HCT116 (cell line): ENCODE measurements around the gene FSIP1. TPM values are rescaled to one million over a fixed set of nuclear protein-coding genes. Genes with fewer than 3 reads are reported as not detected.

Experiments used
- ATAC-seq: fragments of 200-7000 bp; cut with Tn5 transposase; 2 replicates; pipeline ENCODE4 v1.9.1; 2020; ENCODE audit warnings: mild to moderate bottlenecking, moderate library complexity
- BruUV-seq: library from RNA; stranded (reverse); fragments of 400-500 nt; replicated peaks from 2 replicates; lab custom pipeline; 2021; lab: Mats Ljungman, UMichigan
- CTCF ChIA-PET: fragments of 300-600 bp; sonication (Branson Sonifier 250); formaldehyde crosslinking; loops from one replicate; lab custom pipeline; 2021; ENCODE audit warnings: antibody characterized with exemption; lab: Charles Lee
- POLR2A ChIA-PET: fragments of 300-600, 350-600 bp; sonication (Branson Sonifier 250); formaldehyde crosslinking; loops from one replicate; lab custom pipeline; 2021; ENCODE audit warnings: antibody characterized with exemption; lab: Charles Lee
- RAD21 ChIA-PET, 2 experiments: fragments of 300-600 bp; sonication (Branson Sonifier 250); formaldehyde crosslinking; loops; one replicate each; lab custom pipeline; 2023; ENCODE audit warnings: low total read pairs in 2 of 2; ENCODE audit not compliant: uncharacterized antibody in 2 of 2, unreplicated experiment in 2 of 2, low non-redundant PET in 1 of 2; lab: Charles Lee
- DNase-seq: peaks from one replicate; pipeline ENCODE4 v3.0.0-alpha.2; 2010; ENCODE audit warnings: low read depth, low spot score
- H2AFZ ChIP-seq: fragments of 200-600 bp; shearing (Covaris generic), sonication (generic); 2 replicates; pipeline ENCODE4 v1.6.1; 2017; ENCODE audit warnings: low read depth, mixed run types, mixed read lengths, antibody characterized with exemption, low read length; ENCODE audit not compliant: poor library complexity, severe bottlenecking
- H3K27ac ChIP-seq: 2 replicates; pipeline ENCODE4 v1.5.1; 2012; ENCODE audit warnings: low read depth, low read length
- H3K27me3 ChIP-seq: fragments of 200-600 bp; sonication (generic); 2 replicates; pipeline ENCODE4 v1.6.1; 2016; ENCODE audit warnings: mixed run types, low read length, mixed read lengths; ENCODE audit not compliant: insufficient read depth
- H3K36me3 ChIP-seq, 2 experiments: fragments of 200-500 bp in 1 of 2; fragments of 200-600 bp in 1 of 2; sonication (Bioruptor generic) in 1 of 2; sonication (generic) in 1 of 2; 2 replicates each; pipeline versions ENCODE4 v1.5.1 to v1.6.1; 2014 to 2016; ENCODE audit warnings: low read length in 2 of 2, inconsistent platforms in 1 of 2, mixed read lengths in 1 of 2, mixed run types in 1 of 2; ENCODE audit not compliant: insufficient read depth in 2 of 2, control insufficient read depth in 1 of 2
- H3K4me1 ChIP-seq, 2 experiments: fragments of 200-600 bp in 1 of 2; sonication (generic) in 1 of 2; 2 replicates each; pipeline versions ENCODE4 v1.5.1 to v1.6.1; 2012 to 2017; ENCODE audit warnings: low read length in 2 of 2, inconsistent platforms in 1 of 2, mild to moderate bottlenecking in 1 of 2, mixed read lengths in 1 of 2, mixed run types in 1 of 2, moderate library complexity in 1 of 2; ENCODE audit not compliant: insufficient read depth in 2 of 2, control insufficient read depth in 1 of 2
- H3K4me2 ChIP-seq: fragments of 200-600 bp; sonication (generic); 2 replicates; pipeline ENCODE4 v1.6.1; 2017; ENCODE audit warnings: mixed run types, low read length, mixed read lengths
- H3K4me3 ChIP-seq, 2 experiments: fragments of 200-600 bp in 1 of 2; sonication (generic) in 1 of 2; replicated peaks in 1 of 2; 2 replicates each; pipeline ENCODE4 v1.5.1; 2011 to 2016; ENCODE audit warnings: low read length in 2 of 2, control low read depth in 1 of 2, low read depth in 1 of 2, mild to moderate bottlenecking in 1 of 2, mixed read lengths in 1 of 2, mixed run types in 1 of 2
- H3K79me2 ChIP-seq: fragments of 200-600 bp; sonication (generic); 2 replicates; pipeline ENCODE4 v1.6.1; 2017; ENCODE audit warnings: mild to moderate bottlenecking, mixed run types, low read length, moderate library complexity, mixed read lengths; ENCODE audit not compliant: insufficient read depth
- H3K9ac ChIP-seq: fragments of 200-600 bp; sonication (generic); 2 replicates; pipeline ENCODE4 v1.6.1; 2016; ENCODE audit warnings: low read length, mixed read lengths
- H3K9me2 ChIP-seq: fragments of 200-600 bp; sonication (generic), shearing (Covaris generic); 2 replicates; pipeline ENCODE4 v1.6.1; 2017; ENCODE audit warnings: mixed run types, mild to moderate bottlenecking, moderate library complexity; ENCODE audit not compliant: insufficient read depth
- H3K9me3 ChIP-seq, 2 experiments: fragments of 200-500 bp in 1 of 2; fragments of 200-600 bp in 1 of 2; sonication (Bioruptor generic) in 1 of 2; sonication (generic) in 1 of 2; 2 replicates each; pipeline ENCODE4 v1.6.1; 2014 to 2017; ENCODE audit warnings: low read length in 2 of 2, mixed read lengths in 2 of 2, inconsistent platforms in 1 of 2, low read depth in 1 of 2, mild to moderate bottlenecking in 1 of 2, mixed run types in 1 of 2, moderate library complexity in 1 of 2; ENCODE audit not compliant: control insufficient read depth in 1 of 2, insufficient read depth in 1 of 2
- H4K20me1 ChIP-seq: fragments of 200-600 bp; sonication (generic), shearing (Covaris generic); 2 replicates; pipeline ENCODE4 v1.6.1; 2017; ENCODE audit warnings: mixed run types, mild to moderate bottlenecking, moderate library complexity; ENCODE audit not compliant: insufficient read depth
- CBX3 ChIP-seq: IDR thresholded peaks from 2 replicates; pipeline ENCODE4 v1.6.1; 2012; ENCODE audit warnings: low read depth
- CEBPB ChIP-seq: IDR thresholded peaks from 2 replicates; pipeline ENCODE4 v1.6.1; 2012; ENCODE audit warnings: low read depth
- EGR1 ChIP-seq: IDR thresholded peaks from 2 replicates; pipeline ENCODE4 v1.6.1; 2012; ENCODE audit warnings: low read depth
- EZH2 ChIP-seq: fragments of 200-600 bp; sonication (generic); IDR thresholded peaks from 2 replicates; pipeline ENCODE4 v1.6.1; 2017; ENCODE audit warnings: antibody characterized with exemption, mixed run types
- EZH2phosphoT487 ChIP-seq: fragments of 200-600 bp; IDR thresholded peaks from 2 replicates; pipeline ENCODE4 v1.6.1; 2018; ENCODE audit warnings: antibody characterized with exemption, borderline replicate concordance
- FOSL1 ChIP-seq: IDR thresholded peaks from 2 replicates; pipeline ENCODE4 v1.6.1; 2012; ENCODE audit warnings: low read depth
- POLR2A ChIP-seq: IDR thresholded peaks from 2 replicates; pipeline ENCODE4 v1.7.0; 2011; ENCODE audit warnings: borderline replicate concordance; ENCODE audit not compliant: insufficient read depth, insufficient read length; ENCODE audit errors: extremely low read depth
- POLR2AphosphoS5 ChIP-seq: IDR thresholded peaks from 2 replicates; pipeline ENCODE4 v1.6.1; 2011; ENCODE audit warnings: mild to moderate bottlenecking, low read depth, low read length, moderate library complexity
- SRF ChIP-seq: IDR thresholded peaks from 2 replicates; pipeline ENCODE4 v1.6.1; 2012; ENCODE audit warnings: low read depth
- TCF7L2 ChIP-seq: IDR thresholded peaks from 2 replicates; pipeline ENCODE4 v1.7.0; 2011; ENCODE audit warnings: borderline replicate concordance, inconsistent platforms; ENCODE audit not compliant: insufficient read depth, insufficient read length; ENCODE audit errors: extremely low read depth
- YY1 ChIP-seq: IDR thresholded peaks from 2 replicates; pipeline ENCODE4 v1.6.1; 2011; ENCODE audit warnings: low read length, low read depth, moderate library complexity, mild to moderate bottlenecking; ENCODE audit not compliant: insufficient replicate concordance; ENCODE audit errors: extremely low read depth
- ZFX ChIP-seq: fragments of 450-650 bp; IDR thresholded peaks from 2 replicates; pipeline ENCODE4 v1.6.1; 2017
- ZNF274 ChIP-seq: fragments of 200-500 bp; sonication (Bioruptor generic); IDR thresholded peaks from 2 replicates; pipeline ENCODE4 v1.6.1; 2014; ENCODE audit warnings: mild to moderate bottlenecking, low read depth, low read length, inconsistent platforms
- intact Hi-C: fragments of 100-400 bp; cut with micrococcal nuclease; formaldehyde crosslinking; loops from 2 replicates; pipeline ENCODE4 v1.10.0; 2022
- total RNA-seq: library from RNA; stranded (reverse); gene quantifications from one replicate; pipeline ENCODE4 v1.2.1, GENCODE V29; 2021; ENCODE audit not compliant: unreplicated experiment
- TF ChIP-seq, protein P1 (sequence below): IDR thresholded peaks from 2 replicates; pipeline ENCODE4 v1.6.1; 2011; ENCODE audit warnings: mild to moderate bottlenecking, low read length, moderate library complexity; ENCODE audit not compliant: insufficient replicate concordance; ENCODE audit errors: extremely low read depth

The FSIP1 gene
- total RNA-seq, 1 experiment from 2014 or later, result 0.42 TPM

DNA sequence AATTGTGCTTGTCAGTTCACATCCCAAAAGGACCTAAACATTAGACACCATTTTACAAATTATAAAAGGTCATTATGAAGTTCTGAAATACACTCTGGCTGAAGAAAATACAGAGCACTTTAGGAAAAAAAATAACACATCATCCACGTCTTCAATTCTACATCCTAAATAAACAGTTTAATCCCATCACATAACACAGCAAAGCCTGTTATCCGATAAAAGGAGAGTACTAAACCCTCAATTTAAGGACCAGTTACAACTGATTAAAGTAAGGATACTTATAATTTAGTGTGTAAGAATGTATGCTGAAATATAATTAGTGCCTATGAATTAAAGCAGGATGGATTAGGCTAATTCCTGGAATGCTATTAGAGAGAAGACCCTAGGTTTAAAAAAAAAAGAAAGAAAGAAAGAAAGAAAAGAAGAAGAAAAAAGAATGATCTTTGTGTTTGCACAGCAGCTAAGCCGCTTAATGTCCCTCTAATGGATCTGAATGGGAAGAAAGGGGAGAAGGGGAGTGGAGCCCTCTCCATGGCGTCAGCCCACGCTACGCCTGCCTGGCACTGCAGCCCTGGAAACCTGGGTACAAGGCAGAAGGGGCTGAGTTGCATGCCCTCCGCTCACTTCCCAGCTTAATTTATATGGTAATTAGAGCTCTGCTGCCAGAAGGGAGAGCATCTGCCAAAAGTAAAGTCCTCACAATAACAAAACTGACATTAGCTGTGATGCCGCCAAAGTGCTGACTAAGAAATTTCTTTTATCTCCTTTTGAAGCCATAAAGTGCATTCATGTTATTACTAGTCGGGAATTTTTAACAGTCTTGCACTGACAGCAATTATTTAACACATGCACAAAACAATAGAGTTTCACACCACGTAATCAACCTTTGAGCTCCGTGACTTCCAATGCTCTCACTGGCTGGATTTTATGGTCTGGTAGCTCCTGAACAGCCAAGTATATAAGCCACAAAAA, 90.0 kb downstream of the FSIP1 start:
- Histone ChIP-seq H3K79me2 (no peaks in the 10 kb centered on the region), H3K27ac (no peak overlapping the region), H3K9ac (no peak overlapping the region), H3K27me3 (no peaks in the 10 kb centered on the region), H3K9me2 (no peaks in the 10 kb centered on the region), H2AFZ (no peak overlapping the region), H3K9me3 (no peaks in the 10 kb centered on the region), H3K4me3 (no peak overlapping the region), H3K4me2 (no peak overlapping the region), H3K36me3 (no peaks in the 10 kb centered on the region), H4K20me1 (no peaks in the 10 kb centered on the region), H3K4me1 (no peaks in the 10 kb centered on the region)
- ATAC-seq (no peak), DNase-seq (no peak)
- POLR2A ChIA-PET, result no interaction called here
- BruUV-seq, result no TSS peak
- RAD21 ChIA-PET, result no interaction called here
- TF ChIP-seq FOSL1, result no peak
- no peak for TF ChIP-seq ZNF274
- TF ChIP-seq EGR1, result no peak
- TF ChIP-seq ZFX, result no peak
- TF ChIP-seq CBX3, result no peak
- no peak for TF ChIP-seq EZH2phosphoT487
- no peak for TF ChIP-seq SRF
- no peak for TF ChIP-seq EZH2
- TF ChIP-seq POLR2A, result no peak
- TF ChIP-seq YY1, result no peak
- no peak for TF ChIP-seq CEBPB
- TF ChIP-seq, protein P1, sequence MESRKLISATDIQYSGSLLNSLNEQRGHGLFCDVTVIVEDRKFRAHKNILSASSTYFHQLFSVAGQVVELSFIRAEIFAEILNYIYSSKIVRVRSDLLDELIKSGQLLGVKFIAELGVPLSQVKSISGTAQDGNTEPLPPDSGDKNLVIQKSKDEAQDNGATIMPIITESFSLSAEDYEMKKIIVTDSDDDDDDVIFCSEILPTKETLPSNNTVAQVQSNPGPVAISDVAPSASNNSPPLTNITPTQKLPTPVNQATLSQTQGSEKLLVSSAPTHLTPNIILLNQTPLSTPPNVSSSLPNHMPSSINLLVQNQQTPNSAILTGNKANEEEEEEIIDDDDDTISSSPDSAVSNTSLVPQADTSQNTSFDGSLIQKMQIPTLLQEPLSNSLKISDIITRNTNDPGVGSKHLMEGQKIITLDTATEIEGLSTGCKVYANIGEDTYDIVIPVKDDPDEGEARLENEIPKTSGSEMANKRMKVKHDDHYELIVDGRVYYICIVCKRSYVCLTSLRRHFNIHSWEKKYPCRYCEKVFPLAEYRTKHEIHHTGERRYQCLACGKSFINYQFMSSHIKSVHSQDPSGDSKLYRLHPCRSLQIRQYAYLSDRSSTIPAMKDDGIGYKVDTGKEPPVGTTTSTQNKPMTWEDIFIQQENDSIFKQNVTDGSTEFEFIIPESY, result no peak
- TF ChIP-seq POLR2AphosphoS5, result no peak
- no peak for TF ChIP-seq TCF7L2
- CTCF ChIA-PET, result interaction anchor here (1.6 to 1.7 kb wide), 2 partner anchors 8 to 64 kb away, joined by 4 to 9 read pairs; no protein-coding TSS in a partner anchor
- intact Hi-C loops, result no loop called here
